ENCODE measurements around the gene ZNF688. TPM values are rescaled to one million over a fixed set of nuclear protein-coding genes. Genes with fewer than 3 reads are reported as not detected.

ZNF688 gene
- total and polyA plus RNA-seq, 9 of the 15 experiments (the other 6 are each of a cell fraction or from before 2014, with no cell fraction given), result 0.48 to 12.9 (median 4.5) TPM

GRCh38 chr16:30552956-30553355 is 18.6 kb downstream of the ZNF688 start:
- H2AFZ ChIP-seq (ENCODE audit: low read depth, low read length), result no peak overlapping the region
- no peak for DNase-seq (ENCODE audit: extremely low read depth in 1 of 4, low spot score in 3 of 4)
- peaks cover 28% of the 10 kb centered on the region; the same call in 2 of the 3 replicates for H3K36me3 ChIP-seq (ENCODE audit: control insufficient read depth, insufficient read depth, low read length)
- H3K4me1 ChIP-seq (replicated peaks in 1 of 2; ENCODE audit: control insufficient read depth in 2 of 2, insufficient read depth in 2 of 2, low read length in 2 of 2), result peaks cover 30 to 50% of the 10 kb centered on the region in 2 experiments; a peak in 4 of 5 replicates
- no peak; the same call in 2 of the 3 replicates for ATAC-seq
- intact Hi-C loops (cut with micrococcal nuclease), result no loop called here
- peaks cover 5% of the 10 kb centered on the region; the same call in 1 of the 2 replicates for H4K20me1 ChIP-seq (replicated peaks; ENCODE audit: control insufficient read depth, insufficient read depth, low read length)
- no TSS peak for BruUV-seq (replicated peaks)
- H3K9me1 ChIP-seq (ENCODE audit: control insufficient read depth, insufficient read depth, low read length), result no peaks in the 10 kb centered on the region
- H3K27ac ChIP-seq (ENCODE audit: extremely low read depth, low read depth, low read length), result peak overlapping the region; percentile 25; the same call in 2 of the 3 replicates
- in situ Hi-C loops (cut with MboI), result no loop called here
- peaks cover 29% of the 10 kb centered on the region for H3K79me2 ChIP-seq (ENCODE audit: control insufficient read depth, insufficient read depth, low read length)
- no peak for TF ChIP-seq MCM7 (IDR thresholded peaks at IDR 0.05)
- peak; percentile 33 for TF ChIP-seq POLR2B (IDR thresholded peaks at IDR 0.05; ENCODE audit: low read depth, partially characterized antibody)
- peak overlapping the region in 1 of 2 experiments; percentile 68; a peak in 1 of 4 replicates for H3K9ac ChIP-seq (ENCODE audit: insufficient read depth in 1 of 2, low read depth in 2 of 2, low read length in 2 of 2)
- WGBS (ENCODE audit: insufficient coverage, low coverage, missing lambda C conversion rate), result 70% methylated on average over 4 of the region's 4 CpGs
- FAIRE-seq, result no peak
- POLR2A ChIA-PET, result interaction anchor here (0.7 to 2.6 kb wide), 8 partner anchors 11 to 745 kb away, joined by 3 to 9 read pairs (median 4); partner anchors contain the start of genes ZNF688 and ZNF747
- H3K27me3 ChIP-seq (ENCODE audit: control insufficient read depth in 2 of 2, insufficient read depth in 2 of 2, low read length in 2 of 2), result no peaks in the 10 kb centered on the region
- peak overlapping the region; percentile 12; the same call in 1 of the 2 replicates for H3K4me2 ChIP-seq (ENCODE audit: insufficient read depth, low read length)
- no peaks in the 10 kb centered on the region; the same call in 1 of the 2 replicates for H3K9me3 ChIP-seq (replicated peaks; ENCODE audit: control insufficient read depth, insufficient read depth, low read depth, low read length)
- H3K4me3 ChIP-seq, result no peak overlapping the region
- CTCF ChIA-PET (ENCODE audit: low intra/inter-chr PET ratio), result no interaction called here

GRCh38 chr16:30551781-30552180 is 19.7 kb downstream of the ZNF688 start:
- Histone ChIP-seq H3K27ac (ENCODE audit: extremely low read depth, low read depth, low read length) (no peak overlapping the region), H3K9me3 (replicated peaks; ENCODE audit: control insufficient read depth, insufficient read depth, low read depth, low read length) (no peaks in the 10 kb centered on the region; the same call in 1 of the 2 replicates), H3K4me1 (replicated peaks in 1 of 2; ENCODE audit: control insufficient read depth in 2 of 2, insufficient read depth in 2 of 2, low read length in 2 of 2) (peaks cover 26 to 38% of the 10 kb centered on the region in 2 experiments; a peak in 4 of 5 replicates), H3K27me3 (ENCODE audit: control insufficient read depth in 2 of 2, insufficient read depth in 2 of 2, low read length in 2 of 2) (no peaks in the 10 kb centered on the region), H3K4me2 (ENCODE audit: insufficient read depth, low read length) (no peak overlapping the region), H3K9me1 (ENCODE audit: control insufficient read depth, insufficient read depth, low read length) (no peaks in the 10 kb centered on the region), H4K20me1 (replicated peaks; ENCODE audit: control insufficient read depth, insufficient read depth, low read length) (peaks cover 5% of the 10 kb centered on the region; the same call in 1 of the 2 replicates), H2AFZ (ENCODE audit: low read depth, low read length) (no peak overlapping the region), H3K4me3 (no peak overlapping the region), H3K36me3 (ENCODE audit: control insufficient read depth, insufficient read depth, low read length) (peaks cover 28% of the 10 kb centered on the region; the same call in 2 of the 3 replicates), H3K79me2 (ENCODE audit: control insufficient read depth, insufficient read depth, low read length) (peaks cover 18% of the 10 kb centered on the region), H3K9ac (ENCODE audit: insufficient read depth in 1 of 2, low read depth in 2 of 2, low read length in 2 of 2) (no peak overlapping the region)
- ATAC-seq (no peak), DNase-seq (ENCODE audit: extremely low read depth in 1 of 4, low spot score in 3 of 4) (no peak), FAIRE-seq (no peak)
- whole genome bisulfite sequencing (ENCODE audit: insufficient coverage, low coverage, missing lambda C conversion rate), result 68% methylated on average over 3 of the region's 3 CpGs
- no TSS peak for BruUV-seq (replicated peaks)
- intact Hi-C loops (cut with micrococcal nuclease), result no loop called here
- POLR2A ChIA-PET, result interaction anchor here (1.0 to 2.6 kb wide), 7 partner anchors 10 to 60 kb away, joined by 3 to 9 read pairs (median 5); partner anchors contain the start of gene ZNF747
- in situ Hi-C loops (cut with MboI), result no loop called here
- CTCF ChIA-PET (ENCODE audit: low intra/inter-chr PET ratio), result no interaction called here
- 0 out of 2 replicates have a peak, but pooled peaks have one; percentile 37 for TF ChIP-seq GATA2 (CRISPR knock-in tag; IDR thresholded peaks at IDR 0.05)
- no peak for TF ChIP-seq SMARCA5 (IDR thresholded peaks at IDR 0.05)
- peak; percentile 33; the same call in 1 of the 2 replicates for TF ChIP-seq PKNOX1 (IDR thresholded peaks at IDR 0.05)
